Hematopoietic multipotent progenitor cell treated with erythropoietin and hydrocortisone succinate and interleukin-3 and kit ligand, for 15 days (in vitro differentiated cells): ENCODE results near the gene SBF1.
A peak's percentile ranks its signal among the peaks of the same experiment; 100 is the strongest.

ENCODE experiments used
- DNase-seq: peaks from one replicate; pipeline ENCODE4 v3.0.0-alpha.2; 2015; ENCODE audit warnings: low spot score

The SBF1 gene

DNA sequence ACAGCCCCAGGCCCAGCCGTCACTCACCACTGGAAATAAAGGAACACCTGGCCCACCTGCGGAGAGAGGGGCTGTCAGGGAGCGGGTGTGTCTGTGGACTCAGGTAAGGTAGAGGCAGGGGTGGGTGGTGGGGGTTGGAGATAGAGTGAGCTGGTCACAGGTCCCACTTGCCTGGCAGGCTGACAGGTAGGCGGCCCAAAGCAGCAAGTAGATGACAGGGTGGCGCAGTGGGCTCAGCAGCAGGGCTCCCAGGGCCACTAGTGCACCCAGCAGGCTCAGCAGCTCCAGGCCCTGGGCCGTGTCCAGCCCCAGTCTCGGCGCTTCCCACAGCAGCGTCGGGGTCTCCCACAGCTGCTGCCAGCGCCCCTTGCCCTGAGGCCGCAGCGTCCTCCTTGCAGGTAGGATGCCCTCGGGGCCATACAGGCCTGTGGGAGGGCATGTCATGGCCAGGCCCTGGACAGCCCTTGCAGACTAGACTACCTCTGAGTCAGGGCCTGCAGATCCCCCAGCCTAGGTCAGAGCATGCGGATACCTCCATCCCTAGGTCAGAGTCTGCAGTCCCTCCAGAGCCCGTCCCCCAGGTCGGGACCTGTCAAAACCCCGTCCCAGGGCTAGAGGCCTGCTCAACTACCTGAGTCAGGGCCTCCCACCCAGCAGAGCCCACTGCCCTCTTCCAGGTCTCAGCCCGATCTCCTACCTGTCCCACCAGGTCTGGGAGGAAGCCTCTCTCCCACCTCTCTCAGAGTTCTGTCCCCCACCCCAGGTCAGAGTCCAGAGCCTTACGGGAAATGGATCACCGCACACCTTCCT lies 32.0 kb upstream of the SBF1 start:
- no peak for DNase-seq

- DNase-seq, result no peak
Observed at GRCh38 chr22:50505776-50506610, 31.2 kb upstream of the SBF1 start.

- DNase-seq, result no peak
Observed at GRCh38 chr22:50505276-50505775, 30.5 kb upstream of the SBF1 start.

DNA sequence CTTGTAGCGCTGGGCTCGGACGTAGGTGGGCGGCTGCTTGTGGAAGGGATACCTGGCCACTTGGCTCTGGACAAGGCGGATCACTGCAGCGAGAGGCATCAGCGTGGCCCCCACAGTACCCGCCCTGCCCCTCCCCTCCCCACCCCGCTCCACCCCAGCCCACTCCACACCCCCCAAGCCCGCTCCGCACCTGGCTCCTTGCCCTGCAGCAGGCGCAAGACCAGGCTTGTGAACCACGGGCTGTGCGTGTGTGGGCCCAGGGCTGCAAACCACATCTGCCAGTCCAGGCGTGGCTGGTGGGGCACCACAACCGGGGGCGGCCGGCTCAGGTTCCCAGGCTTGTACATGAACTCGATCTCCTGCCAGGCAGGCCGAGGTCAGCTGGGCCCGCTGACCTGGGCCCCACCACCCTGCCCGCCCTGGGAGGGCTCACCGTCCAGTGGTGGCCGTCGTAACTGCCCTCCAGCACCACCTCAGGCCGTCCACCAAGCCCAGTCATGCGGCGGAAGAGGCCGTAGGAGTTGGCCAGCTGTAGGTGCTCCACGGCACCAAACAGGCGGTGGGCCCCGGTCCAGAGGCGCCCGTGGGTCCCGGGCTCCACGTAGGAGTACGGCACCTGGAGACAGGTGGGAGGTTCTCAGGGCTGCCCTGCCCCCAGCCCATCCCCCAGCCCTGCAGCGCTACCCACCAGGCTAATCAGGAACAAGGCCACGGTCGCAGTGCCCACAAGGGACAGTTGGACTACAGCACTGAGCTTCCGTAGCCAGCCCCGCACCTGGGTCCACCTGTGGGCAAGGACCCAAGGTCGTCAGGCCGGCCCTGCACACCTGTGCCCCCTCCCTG lies 29.8 kb upstream of the SBF1 start:
- DNase-seq, result no peak

DNA sequence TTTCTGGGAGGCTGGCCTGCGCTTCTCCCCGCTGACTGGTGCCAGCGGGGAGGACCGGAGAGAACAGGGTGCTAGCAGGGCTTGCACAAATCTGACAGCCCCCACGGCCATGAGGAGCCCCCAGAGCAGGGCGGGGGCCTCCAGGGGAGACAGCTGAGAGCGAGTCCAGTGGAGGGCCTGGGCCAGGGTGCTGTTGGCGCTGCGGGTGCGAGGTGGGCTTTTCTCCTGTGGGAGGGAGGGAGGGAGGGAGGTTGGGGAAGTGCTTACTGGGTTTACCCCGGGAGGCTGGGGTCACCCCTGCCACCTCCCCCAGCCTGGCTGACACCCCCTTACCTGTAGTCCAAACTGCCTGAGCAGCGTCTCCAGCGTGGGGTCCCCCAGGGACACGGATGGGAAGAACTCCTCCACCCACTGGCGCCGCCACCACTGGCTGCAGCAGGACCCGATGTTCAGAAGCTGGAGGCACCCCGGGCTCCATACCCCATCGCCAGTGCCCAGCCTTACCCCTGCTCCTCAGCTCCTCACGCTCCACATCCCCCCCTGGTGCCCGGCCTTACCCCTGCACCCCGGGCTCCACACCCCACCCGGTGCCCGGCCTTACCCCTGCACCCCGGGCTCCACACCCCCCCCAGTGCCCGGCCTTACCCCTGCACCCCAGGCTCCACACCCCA lies 28.8 kb upstream of the SBF1 start:
- no peak for DNase-seq

DNA sequence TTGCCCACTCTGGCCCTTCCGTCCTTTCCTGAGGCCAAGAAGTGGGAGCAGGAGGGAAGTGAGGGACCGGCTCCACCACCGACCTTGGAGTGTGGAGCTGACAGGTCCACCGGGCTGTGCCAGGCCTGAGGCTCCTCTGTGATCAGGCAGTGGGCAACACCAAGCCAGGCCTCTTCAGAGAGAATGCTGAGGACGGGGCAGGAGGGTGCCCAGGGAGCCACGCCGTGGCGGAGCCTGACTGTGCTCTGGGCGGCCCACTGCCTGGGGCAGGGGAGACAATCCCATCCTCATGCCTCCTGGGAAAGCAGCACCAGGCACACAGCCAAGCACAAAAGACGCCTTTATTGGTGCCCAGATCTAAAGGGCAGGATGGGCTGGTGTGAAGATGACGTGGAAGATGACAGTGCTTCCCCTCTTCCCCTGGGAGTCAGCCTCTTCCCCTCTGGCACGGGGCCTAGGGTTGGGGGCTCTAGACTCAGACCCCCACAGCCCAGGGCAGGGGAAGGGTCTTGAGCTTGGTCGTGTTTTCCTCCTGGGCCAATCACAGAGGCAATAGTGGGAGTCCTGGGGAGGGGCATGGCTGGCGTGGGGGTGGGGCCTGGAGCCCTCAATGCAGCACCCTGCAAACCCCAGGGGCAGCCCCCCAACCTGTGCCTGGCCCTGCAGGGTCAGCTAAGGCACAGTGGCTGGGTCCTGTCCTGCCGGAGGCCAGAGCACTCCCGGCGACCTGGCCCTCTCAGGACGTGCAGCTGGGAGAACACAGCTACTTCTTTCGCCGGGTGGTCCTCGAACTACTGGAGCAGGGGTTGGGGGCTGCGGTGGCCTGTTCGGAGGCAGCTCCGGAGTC lies 28.0 kb upstream of the SBF1 start:
- no peak for DNase-seq

GRCh38 chr22:50502096-50502495 lies 27.3 kb upstream of the SBF1 start:
- no peak for DNase-seq

DNA sequence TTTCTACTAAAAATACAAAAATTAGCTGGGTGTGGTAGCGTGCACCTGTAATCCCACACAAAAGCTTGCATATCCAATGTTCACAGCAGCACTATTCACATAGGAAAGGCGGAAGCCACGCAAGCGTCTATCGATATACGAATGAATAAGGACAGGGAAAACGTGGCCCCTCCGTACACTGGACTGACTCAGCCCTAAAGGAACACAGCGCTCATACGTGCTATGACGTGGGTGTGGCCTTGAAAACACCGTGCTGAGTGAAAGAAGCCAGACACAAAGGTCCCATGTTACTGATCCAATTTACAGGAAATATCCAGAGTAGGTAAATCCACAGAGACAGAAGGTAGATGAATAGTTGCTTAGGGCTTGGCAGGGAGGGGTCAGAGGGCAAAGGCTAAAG lies 25.6 kb upstream of the SBF1 start:
- DNase-seq, result no peak

DNA sequence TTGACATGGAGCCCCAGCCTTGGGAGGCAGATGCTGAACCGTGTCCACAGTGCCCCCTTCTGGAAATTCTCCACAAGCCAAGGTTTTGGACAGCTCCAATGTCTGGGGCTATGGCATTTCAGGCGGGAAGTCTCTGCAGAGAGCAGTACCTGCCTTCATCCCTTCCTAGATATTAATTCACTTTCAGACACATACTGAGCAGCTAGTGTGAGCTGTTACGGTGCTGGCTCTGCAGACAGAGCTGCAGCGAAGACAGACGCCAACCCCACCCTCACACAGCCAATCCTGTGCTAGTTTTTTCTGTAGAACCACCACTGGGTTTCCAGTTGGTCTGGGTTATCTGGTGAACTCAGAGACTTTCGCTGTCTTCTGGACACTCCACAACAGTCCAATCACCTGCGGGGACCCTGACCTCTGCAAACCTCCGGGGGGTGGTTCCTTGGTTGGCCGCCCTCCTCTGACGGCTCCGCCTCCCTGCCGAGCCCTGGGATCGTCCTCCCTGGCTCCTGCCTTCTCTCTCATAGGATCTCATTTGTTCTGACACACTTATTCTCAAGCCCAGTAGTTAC lies 23.6 kb upstream of the SBF1 start:
- DNase-seq, result peak; percentile 54

- no peak for DNase-seq
Observed at GRCh38 chr22:50497093-50497492, 22.3 kb upstream of the SBF1 start.

DNA sequence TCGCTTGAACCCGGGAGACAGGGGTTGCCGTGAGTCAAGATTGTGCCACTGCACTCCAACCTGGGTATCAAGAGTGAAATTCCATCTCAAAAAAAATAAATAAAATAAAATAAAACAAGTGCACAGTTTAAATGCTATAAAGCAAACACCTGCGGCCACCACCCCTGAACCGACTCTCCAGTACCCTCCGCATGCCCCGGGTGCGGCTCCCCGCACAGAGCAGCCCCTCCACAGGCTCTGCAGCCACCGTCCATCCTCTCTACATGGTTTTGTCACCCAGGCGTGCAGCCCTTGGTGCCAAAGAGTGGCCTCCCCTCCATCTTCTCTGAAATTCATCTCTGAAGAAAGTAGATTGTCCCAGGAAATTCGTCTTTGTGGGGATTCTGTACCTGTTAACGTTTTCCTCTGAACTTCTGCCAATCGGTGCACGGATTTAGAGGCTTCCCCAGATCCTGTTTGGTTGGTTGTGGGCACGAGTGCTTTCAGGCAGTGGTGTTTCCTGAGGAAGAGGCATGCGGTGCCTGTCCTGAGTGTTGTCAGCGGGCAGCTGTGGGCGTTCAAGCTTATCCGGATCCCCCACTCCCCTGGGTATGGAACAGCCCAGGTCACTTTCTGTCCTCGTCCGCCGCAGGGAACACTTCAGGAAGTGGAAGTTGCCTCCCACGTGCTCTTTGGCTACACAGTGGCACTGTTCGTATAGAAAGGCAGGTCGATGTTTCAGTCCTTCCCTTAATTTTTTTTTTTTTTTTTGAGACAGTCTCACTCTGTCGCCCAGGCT lies 15.9 kb upstream of the SBF1 start:
- no peak for DNase-seq

- no peak for DNase-seq
Observed at GRCh38 chr22:50489363-50490243, 14.8 kb upstream of the SBF1 start.

- DNase-seq, result no peak
Observed at GRCh38 chr22:50488886-50489285, 14.1 kb upstream of the SBF1 start.

DNA sequence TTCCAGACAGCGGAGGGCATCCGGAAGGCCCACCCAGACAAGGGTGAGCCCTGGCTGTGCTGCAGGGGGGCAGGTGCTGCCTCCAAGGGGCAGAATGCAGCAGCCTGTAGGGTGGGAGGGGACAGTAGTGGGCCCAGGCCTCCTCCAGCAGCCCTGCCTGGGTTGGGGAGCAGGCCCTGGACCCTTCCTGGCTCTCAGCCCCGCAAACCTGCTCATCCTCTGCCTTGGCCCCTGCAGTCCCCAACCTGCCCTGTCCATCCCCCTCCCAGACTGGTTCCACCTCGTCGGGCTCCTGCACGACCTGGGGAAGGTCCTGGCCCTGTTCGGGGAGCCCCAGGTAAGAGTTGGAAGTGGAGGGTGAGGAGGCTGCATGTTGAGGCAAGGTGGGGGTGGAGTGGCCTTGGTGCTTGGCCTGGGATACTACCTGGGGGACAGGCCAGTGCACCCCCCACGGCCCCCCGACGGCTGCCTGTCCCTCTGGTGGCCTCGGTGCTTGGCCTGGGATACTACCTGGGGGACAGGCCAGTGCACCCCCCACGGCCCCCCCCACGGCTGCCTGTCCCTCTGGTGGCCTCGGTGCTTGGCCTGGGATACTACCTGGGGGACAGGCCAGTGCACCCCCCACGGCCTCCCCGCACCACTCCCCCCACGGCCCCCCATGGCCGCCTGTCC lies 13.3 kb upstream of the SBF1 start:
- DNase-seq, result no peak

GRCh38 chr22:50487290-50488005 lies 12.6 kb upstream of the SBF1 start:
- no peak for DNase-seq

DNA sequence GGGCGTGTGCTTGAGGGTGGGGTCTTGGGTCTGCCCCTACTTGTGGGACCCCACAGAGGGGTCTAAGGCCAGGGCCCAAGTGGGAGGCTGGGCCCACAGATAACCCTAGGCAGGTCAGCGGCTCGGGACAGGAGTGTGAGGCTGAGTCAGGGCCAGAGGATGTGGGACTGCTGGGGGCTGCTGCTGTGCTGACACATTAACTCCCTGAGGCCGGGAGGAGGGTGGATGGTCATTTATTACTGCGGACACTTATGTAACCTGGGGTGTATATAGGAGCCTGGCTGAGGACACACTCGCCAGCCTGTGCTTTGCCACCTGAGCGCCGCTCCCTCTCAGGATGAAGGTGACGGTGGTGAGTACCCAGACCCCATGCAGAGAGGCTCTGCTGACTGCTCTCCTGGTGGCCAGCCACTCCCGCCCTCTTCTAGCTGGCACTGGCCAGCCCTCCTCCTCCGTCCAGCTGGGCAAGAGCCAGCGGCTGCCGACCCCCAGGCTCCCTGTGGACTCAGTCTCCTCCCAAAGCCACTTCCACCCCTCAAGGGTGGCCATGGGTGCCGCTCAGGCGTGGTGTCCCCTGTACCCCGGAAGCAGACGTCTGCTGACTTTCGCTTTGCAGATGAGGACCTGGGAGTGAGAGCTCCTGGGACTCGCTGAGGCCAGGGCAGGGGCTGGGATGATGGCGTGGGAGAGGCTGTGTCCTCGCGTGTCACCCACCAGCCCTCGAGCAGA lies 11.9 kb upstream of the SBF1 start, which contains the start of gene MIOX:
Gene MIOX, plus strand, starts transcription at position 299 of the 729 bp plus-strand sequence. Its CDS starts 39 bp downstream, at position 338.
- DNase-seq, result no peak
